Measurements from ENCODE around the gene NMUR1.
A peak's percentile ranks its signal among the peaks of the same experiment; 100 is the strongest.

NMUR1 gene

DNA sequence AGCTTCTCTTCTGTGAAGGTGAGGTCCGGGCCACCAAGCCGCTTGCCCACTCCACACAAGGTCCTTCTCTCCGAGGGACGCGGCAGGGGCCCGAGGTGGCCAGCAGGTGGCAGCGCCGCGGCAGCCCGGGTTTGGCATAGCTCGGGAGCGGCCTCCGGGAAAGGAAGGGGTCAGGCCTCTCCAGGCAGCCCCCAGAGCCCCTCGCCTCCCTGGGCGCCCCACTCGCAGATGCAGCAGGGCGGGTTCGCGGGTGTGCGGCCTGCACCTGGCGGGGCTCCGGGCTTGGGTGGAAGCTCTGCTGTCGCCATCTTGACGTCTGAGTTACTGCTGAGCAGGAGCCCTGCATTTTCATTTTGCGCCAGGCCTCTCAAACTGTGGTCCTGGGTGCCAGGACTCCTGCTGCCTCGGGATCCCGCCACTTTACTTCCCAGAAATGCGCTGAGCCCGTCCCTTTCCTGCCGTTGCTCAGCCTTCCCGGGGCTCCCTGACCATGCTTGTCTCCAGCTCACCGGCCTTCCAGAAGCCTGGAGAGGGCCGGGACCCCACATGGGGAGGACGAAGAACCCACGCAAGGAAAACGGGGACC, 47.3 kb downstream of the NMUR1 start:
- peak; percentile 14 for DNase-seq

DNA sequence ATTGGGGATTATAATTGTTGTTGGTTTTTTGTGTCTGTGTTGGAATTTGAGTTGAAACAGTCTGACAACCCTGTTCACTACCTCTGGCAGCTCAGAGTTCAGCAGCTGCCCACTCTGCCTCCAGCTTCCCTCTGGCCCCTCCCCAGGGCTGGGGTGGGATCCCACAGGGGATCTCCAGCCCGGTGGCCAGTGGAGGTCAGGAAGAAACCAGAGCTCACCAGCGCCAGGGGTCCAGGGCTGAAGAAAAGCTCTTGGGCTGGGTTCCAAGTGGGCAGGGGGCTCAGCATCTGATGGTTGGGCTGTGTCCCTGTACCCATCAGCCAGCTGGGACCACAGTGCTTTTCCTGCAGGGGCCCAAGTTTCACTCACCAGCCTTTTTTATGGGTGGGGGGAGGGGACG, 49.5 kb downstream of the NMUR1 start:
- no peak for DNase-seq

DNA sequence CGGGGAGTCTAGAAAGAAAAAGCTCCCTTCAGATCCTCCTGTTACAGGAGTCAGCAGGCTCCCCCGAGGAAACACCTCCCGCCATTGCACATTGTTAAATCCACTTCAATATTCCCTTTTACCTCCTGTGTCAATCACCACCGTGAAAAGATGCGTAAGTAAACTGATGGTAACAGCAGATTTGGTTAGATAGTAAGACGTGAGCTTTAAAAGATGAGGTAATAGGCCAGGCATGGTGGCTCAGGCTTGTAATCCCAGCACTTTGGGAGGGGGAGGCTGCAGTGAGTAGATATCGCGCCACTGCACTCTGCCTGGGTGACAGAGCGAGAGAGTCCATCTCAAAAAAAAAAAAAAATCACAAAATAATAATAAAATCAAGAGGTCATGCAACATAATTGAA, 50.8 kb downstream of the NMUR1 start:
- DNase-seq, result no peak

DNA sequence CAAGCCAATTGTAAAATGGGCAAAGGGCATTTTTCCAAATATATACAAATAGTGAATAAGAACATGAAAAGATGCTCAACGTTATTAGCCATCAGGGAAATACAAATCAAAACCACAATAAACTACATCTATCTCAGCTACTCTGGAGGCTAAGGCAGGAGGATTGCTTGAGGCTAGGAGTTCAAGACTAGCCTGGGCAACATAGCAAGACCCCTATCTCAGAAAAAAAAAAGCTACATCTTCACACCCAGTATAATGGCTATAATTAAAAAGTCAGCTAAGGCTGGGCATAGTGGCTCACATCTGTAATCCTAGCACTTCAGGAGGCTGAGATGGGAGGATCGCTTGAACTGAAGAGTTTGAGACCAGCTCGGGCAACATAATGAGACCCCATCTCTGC, 53.3 kb downstream of the NMUR1 start:
- DNase-seq, result no peak

DNA sequence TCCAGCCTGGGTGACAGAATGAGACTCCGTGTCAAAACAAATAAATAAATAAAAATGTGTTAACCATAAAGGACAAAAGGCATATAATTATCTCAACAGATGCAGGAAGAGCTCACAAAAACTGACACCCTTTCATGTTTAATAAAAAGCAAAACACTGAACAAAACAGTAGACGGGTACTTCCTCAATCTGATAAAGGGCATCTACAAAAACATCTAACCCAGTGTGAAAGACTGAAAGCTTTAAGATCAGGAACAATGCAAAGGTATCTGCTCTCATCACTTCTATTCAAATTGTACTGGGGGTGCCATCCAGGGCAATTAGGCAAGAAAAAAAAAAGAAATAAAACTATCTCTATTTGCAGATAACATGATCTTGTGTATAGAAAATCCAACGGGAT, 54.3 kb downstream of the NMUR1 start:
- DNase-seq, result no peak

Measured in NK-92 treated with Interleukin-12 subunit alpha and Interleukin-12 subunit beta, amount 100 ng/mL, for 24 hours (cell line).